Body of pancreas (tissue), 4 donors: ENCODE results near the gene DIP2A.

ENCODE experiments used
- POLR2A ChIP-seq, 3 donors: fragments of 450-650 bp; IDR thresholded peaks; one replicate each; pipeline ENCODE4 v1.6.1; 2016; ENCODE audit warnings: antibody characterized with exemption in 3 of 3, mild to moderate bottlenecking in 2 of 3
- TF ChIP-seq, protein P1 (sequence below), 7 experiments: fragments of 450-650 bp in 4 of 7; fragments of 200-600 bp in 3 of 7; sonication (generic) in 3 of 7; IDR thresholded peaks; one replicate each; pipeline ENCODE4 v1.5.1; 2016 to 2019; ENCODE audit warnings: antibody characterized with exemption in 7 of 7

DNA sequence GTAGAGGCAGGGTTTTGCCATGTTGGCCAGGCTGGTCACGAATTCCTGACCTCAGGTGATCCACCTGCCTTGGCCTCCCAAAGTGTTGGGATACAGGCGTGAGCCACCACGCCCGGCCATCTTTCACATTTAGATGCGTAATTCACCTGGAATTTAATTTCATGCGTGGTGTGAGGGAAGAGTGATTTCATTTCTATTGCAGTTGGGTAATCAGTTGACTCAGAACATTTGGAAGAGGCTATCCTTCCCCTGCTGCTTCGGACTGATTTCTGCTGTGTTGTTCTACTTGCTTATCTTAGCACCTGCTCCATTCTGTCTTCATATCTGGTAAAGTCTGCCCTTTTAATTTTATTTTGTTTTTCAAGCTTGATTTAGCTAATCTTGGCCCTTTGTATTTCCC is 19.1 kb downstream of the DIP2A start:
- TF ChIP-seq, protein P1, sequence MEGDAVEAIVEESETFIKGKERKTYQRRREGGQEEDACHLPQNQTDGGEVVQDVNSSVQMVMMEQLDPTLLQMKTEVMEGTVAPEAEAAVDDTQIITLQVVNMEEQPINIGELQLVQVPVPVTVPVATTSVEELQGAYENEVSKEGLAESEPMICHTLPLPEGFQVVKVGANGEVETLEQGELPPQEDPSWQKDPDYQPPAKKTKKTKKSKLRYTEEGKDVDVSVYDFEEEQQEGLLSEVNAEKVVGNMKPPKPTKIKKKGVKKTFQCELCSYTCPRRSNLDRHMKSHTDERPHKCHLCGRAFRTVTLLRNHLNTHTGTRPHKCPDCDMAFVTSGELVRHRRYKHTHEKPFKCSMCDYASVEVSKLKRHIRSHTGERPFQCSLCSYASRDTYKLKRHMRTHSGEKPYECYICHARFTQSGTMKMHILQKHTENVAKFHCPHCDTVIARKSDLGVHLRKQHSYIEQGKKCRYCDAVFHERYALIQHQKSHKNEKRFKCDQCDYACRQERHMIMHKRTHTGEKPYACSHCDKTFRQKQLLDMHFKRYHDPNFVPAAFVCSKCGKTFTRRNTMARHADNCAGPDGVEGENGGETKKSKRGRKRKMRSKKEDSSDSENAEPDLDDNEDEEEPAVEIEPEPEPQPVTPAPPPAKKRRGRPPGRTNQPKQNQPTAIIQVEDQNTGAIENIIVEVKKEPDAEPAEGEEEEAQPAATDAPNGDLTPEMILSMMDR (IDR thresholded peaks at IDR 0.05) = no peak
- TF ChIP-seq POLR2A (IDR thresholded peaks at IDR 0.05) = no peak
